ENCODE results near the gene PAXIP1. TPM values are rescaled to one million over a fixed set of nuclear protein-coding genes. Genes with fewer than 3 reads are reported as not detected.

Gene PAXIP1, protein sequence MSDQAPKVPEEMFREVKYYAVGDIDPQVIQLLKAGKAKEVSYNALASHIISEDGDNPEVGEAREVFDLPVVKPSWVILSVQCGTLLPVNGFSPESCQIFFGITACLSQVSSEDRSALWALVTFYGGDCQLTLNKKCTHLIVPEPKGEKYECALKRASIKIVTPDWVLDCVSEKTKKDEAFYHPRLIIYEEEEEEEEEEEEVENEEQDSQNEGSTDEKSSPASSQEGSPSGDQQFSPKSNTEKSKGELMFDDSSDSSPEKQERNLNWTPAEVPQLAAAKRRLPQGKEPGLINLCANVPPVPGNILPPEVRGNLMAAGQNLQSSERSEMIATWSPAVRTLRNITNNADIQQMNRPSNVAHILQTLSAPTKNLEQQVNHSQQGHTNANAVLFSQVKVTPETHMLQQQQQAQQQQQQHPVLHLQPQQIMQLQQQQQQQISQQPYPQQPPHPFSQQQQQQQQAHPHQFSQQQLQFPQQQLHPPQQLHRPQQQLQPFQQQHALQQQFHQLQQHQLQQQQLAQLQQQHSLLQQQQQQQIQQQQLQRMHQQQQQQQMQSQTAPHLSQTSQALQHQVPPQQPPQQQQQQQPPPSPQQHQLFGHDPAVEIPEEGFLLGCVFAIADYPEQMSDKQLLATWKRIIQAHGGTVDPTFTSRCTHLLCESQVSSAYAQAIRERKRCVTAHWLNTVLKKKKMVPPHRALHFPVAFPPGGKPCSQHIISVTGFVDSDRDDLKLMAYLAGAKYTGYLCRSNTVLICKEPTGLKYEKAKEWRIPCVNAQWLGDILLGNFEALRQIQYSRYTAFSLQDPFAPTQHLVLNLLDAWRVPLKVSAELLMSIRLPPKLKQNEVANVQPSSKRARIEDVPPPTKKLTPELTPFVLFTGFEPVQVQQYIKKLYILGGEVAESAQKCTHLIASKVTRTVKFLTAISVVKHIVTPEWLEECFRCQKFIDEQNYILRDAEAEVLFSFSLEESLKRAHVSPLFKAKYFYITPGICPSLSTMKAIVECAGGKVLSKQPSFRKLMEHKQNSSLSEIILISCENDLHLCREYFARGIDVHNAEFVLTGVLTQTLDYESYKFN
- total RNA-seq (1 to 10 TPM; 4.2 to 7.8 (median 5.5) TPM), polyA plus RNA-seq (1 to 10 TPM; 3.5 to 4.2 TPM)
- long read RNA-seq, donor 1, partial matches to known transcripts: 3 of 5 reads
- long read RNA-seq, donor 1, other reads (novel, unspliced or antisense): 1 of 5 reads
- long read RNA-seq, donor 2, partial matches to known transcripts: 4 of 4 reads
- long read RNA-seq, donor 2, other reads (novel, unspliced or antisense): 0 of 4 reads
- long read RNA-seq, donor 3, partial matches to known transcripts: 2 of 5 reads
- long read RNA-seq, donor 3, other reads (novel, unspliced or antisense): 3 of 5 reads

DNA sequence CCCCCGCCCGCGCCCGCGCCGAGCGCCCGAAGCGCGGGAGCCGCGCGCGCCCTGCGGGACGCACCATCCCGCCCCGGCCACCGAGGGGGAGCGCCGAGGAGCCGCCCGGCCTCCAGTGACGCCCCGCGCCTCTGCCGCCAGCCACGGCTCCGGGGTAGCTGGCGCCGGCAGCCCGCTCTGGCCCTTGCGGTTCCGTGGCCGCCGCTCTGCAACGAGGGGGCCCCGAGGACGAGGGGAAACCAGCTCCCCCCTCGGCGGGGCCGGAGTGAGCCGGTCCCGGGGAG, at the start of gene PAXIP1:
Gene PAXIP1 (minus strand): TSS at position 33 of the 284 bp plus-strand sequence. CDS start 195 bp downstream, outside the sequence.
- 1% methylated on average over 44 of the region's 44 CpGs; no CpG with 5 or more reads in 2 of the 4 donors for WGBS, 4 donors
- peaks cover 0 to 24% (median 15%) of the 10 kb centered on the region in 12 donors for H3K4me1 ChIP-seq
- peaks cover 0 to 11% (median 5%) of the 10 kb centered on the region in 9 donors for H3K36me3 ChIP-seq
- peak within 1 kb of the TSS; percentile 89 to 96 (median 92) for H3K27ac ChIP-seq
- TF ChIP-seq, protein P1, sequence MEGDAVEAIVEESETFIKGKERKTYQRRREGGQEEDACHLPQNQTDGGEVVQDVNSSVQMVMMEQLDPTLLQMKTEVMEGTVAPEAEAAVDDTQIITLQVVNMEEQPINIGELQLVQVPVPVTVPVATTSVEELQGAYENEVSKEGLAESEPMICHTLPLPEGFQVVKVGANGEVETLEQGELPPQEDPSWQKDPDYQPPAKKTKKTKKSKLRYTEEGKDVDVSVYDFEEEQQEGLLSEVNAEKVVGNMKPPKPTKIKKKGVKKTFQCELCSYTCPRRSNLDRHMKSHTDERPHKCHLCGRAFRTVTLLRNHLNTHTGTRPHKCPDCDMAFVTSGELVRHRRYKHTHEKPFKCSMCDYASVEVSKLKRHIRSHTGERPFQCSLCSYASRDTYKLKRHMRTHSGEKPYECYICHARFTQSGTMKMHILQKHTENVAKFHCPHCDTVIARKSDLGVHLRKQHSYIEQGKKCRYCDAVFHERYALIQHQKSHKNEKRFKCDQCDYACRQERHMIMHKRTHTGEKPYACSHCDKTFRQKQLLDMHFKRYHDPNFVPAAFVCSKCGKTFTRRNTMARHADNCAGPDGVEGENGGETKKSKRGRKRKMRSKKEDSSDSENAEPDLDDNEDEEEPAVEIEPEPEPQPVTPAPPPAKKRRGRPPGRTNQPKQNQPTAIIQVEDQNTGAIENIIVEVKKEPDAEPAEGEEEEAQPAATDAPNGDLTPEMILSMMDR (IDR thresholded peaks at IDR 0.05): no peak
- no peak for TF ChIP-seq POLR2A (IDR thresholded peaks at IDR 0.05)
- peak; percentile 44 to 84 (median 65) for ATAC-seq
- H3K9me3 ChIP-seq: no peaks in the 10 kb centered on the region
- no peak for DNase-seq
- H3K4me3 ChIP-seq: peak within 1 kb of the TSS; percentile 75 to 100 (median 95)
- H3K27me3 ChIP-seq: no peaks in the 10 kb centered on the region
- intact Hi-C loops (cut with DNase I): loop anchor here in 8 of 10 donors (2.0 to 10.0 kb wide), 7 partner anchors 68 to 639 kb away; partner anchors contain the start of genes INSIG1 (in 2 of the 8) and RBM33 (in 1 of the 8)

DNA sequence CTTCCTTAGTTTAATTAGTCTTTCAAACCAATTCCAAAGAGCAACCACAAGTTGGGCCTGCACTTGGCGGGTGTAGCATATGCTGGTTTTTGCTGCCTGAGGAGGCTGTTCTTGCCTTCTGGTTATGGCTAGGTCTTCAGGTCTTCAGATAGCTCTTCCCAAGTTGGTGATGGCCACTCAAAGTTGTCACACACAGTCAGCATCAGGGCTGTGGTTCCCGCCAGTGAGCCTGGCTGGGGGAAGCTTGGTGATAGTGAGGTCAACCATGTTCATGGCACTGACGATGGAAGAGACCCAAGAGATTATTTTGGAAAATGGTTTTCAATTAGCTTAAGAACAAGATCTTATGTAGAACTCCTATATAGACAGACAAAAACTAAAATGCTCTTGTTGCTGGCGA, 48.4 kb upstream of the PAXIP1 start:
- H3K9me3 ChIP-seq: no peaks in the 10 kb centered on the region
- no peak for TF ChIP-seq POLR2A (IDR thresholded peaks at IDR 0.05)
- TF ChIP-seq, protein P1 (IDR thresholded peaks at IDR 0.05): no peak
- no peak overlapping the region for H3K27ac ChIP-seq
- 84 to 88% (median 87%) methylated on average over 4 of the region's 4 CpGs for WGBS, 4 donors
- DNase-seq (no peak), ATAC-seq (no peak)
- H3K36me3 ChIP-seq: no peaks in the 10 kb centered on the region
- intact Hi-C loops (cut with DNase I): no loop called here
- H3K4me1 ChIP-seq: no peaks in the 10 kb centered on the region
- no peak overlapping the region for H3K4me3 ChIP-seq
- H3K27me3 ChIP-seq: peaks cover 0 to 4% (median 0%) of the 10 kb centered on the region in 9 donors

DNA sequence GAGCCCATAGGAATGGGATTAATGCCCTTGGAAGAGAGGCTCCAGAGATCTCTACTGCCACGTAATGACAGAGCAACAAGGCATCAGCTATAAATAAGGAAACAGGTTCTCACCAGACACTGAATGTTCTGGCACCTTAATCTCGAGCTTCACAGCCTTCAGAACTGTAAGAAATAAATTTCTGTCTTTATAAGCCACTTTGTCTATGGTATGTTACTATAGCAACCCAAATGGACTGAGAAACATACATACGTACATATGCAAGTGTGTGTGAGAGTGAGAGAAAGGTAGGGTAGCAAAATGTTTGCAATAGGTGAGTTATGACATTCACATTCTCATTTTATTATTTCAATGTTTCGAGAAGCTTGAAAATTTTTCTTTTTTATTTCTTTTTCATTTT, 45.1 kb upstream of the PAXIP1 start:
- Histone ChIP-seq H3K36me3 (no peaks in the 10 kb centered on the region), H3K4me1 (no peaks in the 10 kb centered on the region), H3K27ac (no peak overlapping the region), H3K9me3 (peaks cover 0 to 3% (median 0%) of the 10 kb centered on the region in 12 donors), H3K4me3 (no peak overlapping the region), H3K27me3 (peaks cover 0 to 3% (median 0%) of the 10 kb centered on the region in 9 donors)
- no peak for ATAC-seq
- DNase-seq: no peak
- TF ChIP-seq, protein P1 (IDR thresholded peaks at IDR 0.05): no peak
- TF ChIP-seq POLR2A (IDR thresholded peaks at IDR 0.05): no peak
- 55 to 62% (median 56%) methylated on average over 4 of the region's 4 CpGs for WGBS, 4 donors
- intact Hi-C loops (cut with DNase I): no loop called here

All from heart left ventricle (tissue), 16 donors.